Mesodermal cell (in vitro differentiated cells): ENCODE results near the gene GPX7.

Source experiments
- H3K27ac ChIP-seq: 2 replicates; pipeline ENCODE4 v1.7.0; 2013; ENCODE audit warnings: mild to moderate bottlenecking, low read depth, low read length, moderate library complexity; ENCODE audit not compliant: severe bottlenecking
- H3K36me3 ChIP-seq: 2 replicates; pipeline ENCODE4 v1.7.1; 2013; ENCODE audit warnings: mild to moderate bottlenecking, low read length, moderate library complexity; ENCODE audit not compliant: control insufficient read depth, insufficient read depth
- H3K4me1 ChIP-seq: one replicate; pipeline ENCODE4 v1.7.1; 2013; ENCODE audit warnings: mild to moderate bottlenecking, low read length; ENCODE audit not compliant: insufficient read depth, control insufficient read depth, poor library complexity, severe bottlenecking
- H3K4me3 ChIP-seq: 2 replicates; pipeline ENCODE4 v1.7.0; 2013; ENCODE audit warnings: low read length, control low read depth, mild to moderate bottlenecking; ENCODE audit not compliant: insufficient read depth, poor library complexity, severe bottlenecking; ENCODE audit errors: extremely low read depth
- H3K9me3 ChIP-seq: 2 replicates; pipeline ENCODE4 v1.7.1; 2013; ENCODE audit warnings: mild to moderate bottlenecking, low read length, moderate library complexity; ENCODE audit not compliant: control insufficient read depth
- WGBS, 2 experiments: methylation state at CpG; one replicate each; pipeline ENCODE4 v1.1.5; 2013; ENCODE audit warnings: missing lambda C conversion rate in 2 of 2; ENCODE audit not compliant: insufficient coverage in 2 of 2; 5-methylcytosine and 5-hydroxymethylcytosine counted together

The GPX7 gene

DNA sequence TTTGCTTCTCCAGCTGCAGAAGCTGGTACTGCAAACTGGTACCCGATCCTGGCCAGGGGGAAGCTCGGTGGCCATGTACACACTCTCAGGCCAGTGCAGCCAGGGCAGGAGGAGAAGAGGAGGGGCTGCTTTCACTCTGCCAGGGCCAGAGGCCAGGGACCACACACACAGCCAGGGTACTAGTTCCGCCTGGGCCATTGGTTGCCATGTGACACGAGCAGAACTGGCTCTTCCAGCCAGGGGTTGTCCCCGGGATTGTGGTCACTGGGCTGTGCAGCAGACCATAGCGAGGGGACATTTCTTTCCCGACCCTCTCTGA is 27.1 kb downstream of the GPX7 start:
- H3K27ac ChIP-seq: no peak overlapping the region
- no peaks in the 10 kb centered on the region for H3K36me3 ChIP-seq
- H3K9me3 ChIP-seq: no peaks in the 10 kb centered on the region
- 64 to 75% methylated on average over 6 to 7 of the region's 7 CpGs for WGBS, 2 experiments
- peaks cover 6% of the 10 kb centered on the region for H3K4me1 ChIP-seq
- no peak overlapping the region for H3K4me3 ChIP-seq

DNA sequence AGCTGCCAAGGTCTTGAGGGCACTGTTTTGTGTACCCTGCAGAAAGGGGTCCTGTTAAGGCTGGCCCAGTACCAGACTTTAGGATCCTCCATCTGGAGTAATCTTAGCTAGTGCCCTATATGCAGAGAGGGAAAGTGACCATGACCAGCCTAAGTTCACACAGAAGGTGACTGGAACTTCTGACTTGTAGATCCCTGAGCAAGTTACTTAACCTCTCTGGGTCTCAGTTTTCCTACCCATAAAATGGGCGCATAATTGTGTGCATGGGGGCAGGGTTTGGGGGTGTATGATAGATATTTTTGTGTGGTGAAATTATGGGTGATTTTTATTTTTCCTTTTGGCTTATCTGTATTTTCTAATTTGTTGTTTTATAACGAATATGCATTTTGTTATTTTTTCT is 27.5 kb downstream of the GPX7 start:
- Histone ChIP-seq H3K4me1 (peaks cover 6% of the 10 kb centered on the region), H3K27ac (no peak overlapping the region), H3K4me3 (no peak overlapping the region), H3K36me3 (no peaks in the 10 kb centered on the region), H3K9me3 (no peaks in the 10 kb centered on the region)
- WGBS, 2 experiments: no CpG with 5 or more reads among the region's 2 CpGs

DNA sequence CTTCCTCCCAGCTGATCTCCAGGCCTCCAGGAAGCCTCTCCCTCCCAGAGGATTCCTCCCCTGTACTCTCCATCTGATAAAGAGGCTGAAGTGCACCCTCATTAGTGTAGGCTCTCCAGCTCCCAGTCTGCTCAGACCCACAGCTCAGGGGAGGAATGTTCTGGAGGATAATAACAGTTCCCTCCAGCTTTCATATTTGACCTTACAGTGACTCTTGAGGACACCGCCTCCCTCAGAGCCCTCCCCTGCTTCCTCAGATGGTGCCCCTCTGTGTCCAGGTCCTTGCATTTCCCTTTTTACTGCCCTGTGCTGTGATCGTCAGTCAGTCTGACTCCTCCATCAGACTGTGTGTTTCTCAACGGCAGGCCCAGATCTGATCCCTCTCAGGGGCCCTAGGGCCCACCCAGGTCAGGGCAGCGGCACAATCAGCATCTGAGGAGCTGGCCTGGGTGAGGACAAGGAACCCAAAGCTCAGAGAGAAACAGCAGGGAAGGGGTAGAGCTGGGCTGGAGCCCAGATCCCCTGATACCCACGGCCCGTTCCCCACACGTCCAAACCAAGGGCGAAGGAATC is 29.7 kb downstream of the GPX7 start:
- Histone ChIP-seq H3K36me3 (no peaks in the 10 kb centered on the region), H3K27ac (no peak overlapping the region), H3K4me1 (peaks cover 9% of the 10 kb centered on the region), H3K9me3 (no peaks in the 10 kb centered on the region), H3K4me3 (no peak overlapping the region)
- 77 to 87% methylated on average over 4 to 5 of the region's 8 CpGs for WGBS, 2 experiments

DNA sequence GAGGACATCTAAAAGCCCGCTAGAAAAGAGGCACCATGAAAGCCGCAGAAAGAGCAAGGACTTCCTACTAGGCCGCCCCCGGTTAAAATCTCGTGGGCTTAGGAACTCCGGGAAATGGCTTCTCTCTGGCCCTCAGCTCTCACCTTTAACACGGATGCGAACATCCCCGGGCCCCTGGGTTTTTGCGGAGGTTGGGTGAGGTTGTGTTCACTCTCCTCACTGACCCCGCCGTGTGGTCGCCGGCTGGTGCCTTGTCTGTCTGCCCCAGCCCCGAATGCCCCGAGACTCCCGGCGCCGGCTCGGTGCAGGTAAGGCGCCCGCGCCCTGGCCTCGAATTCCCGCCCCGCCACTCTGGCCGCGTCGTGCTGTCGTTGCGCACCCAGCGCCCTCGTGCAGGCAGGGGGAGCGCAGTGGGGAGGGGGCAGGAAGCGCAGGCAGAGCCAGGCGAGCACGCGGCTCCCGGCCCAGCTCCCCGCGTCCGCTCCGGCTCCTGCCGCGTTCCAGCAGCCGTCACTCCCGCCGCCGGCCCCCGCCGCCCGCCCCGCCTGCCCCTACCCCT is 30.6 kb downstream of the GPX7 start, which contains the start of gene SHISAL2A:
SHISAL2A (plus strand) TSS at position 437 of the 559 bp plus-strand sequence. CDS start 326 bp downstream, outside the sequence.
- Histone ChIP-seq H3K27ac (no peak within 1 kb of the TSS), H3K4me3 (peak within 1 kb of the TSS; percentile 24), H3K9me3 (no peaks in the 10 kb centered on the region), H3K36me3 (no peaks in the 10 kb centered on the region), H3K4me1 (peaks cover 17% of the 10 kb centered on the region)
- WGBS, 2 experiments: 15 to 16% methylated on average over 18 to 26 of the region's 53 CpGs

DNA sequence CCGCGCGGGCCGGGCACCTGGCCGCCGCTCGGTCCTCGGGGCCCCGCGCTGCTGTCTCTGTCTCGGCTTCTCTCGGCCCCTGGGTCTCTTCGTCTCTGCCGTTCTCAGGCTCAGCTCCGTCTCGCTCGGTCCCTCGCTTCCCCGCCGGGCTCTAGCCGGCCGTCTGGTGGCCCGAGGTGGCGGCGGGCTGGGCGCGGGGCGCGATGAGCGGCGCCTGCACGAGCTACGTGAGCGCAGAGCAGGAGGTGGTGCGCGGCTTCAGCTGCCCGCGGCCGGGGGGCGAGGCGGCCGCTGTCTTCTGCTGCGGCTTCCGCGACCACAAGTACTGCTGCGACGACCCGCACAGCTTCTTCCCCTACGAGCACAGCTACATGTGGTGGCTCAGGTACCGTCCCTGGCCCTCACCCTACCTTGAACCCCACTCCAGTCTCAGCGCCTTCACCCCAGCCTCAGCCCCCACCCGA is 31.2 kb downstream of the GPX7 start:
- H3K4me1 ChIP-seq: peaks cover 22% of the 10 kb centered on the region
- H3K9me3 ChIP-seq: no peaks in the 10 kb centered on the region
- WGBS, 2 experiments: 9% methylated on average over 37 to 41 of the region's 52 CpGs
- peak overlapping the region; percentile 24 for H3K4me3 ChIP-seq
- H3K27ac ChIP-seq: no peak overlapping the region
- no peaks in the 10 kb centered on the region for H3K36me3 ChIP-seq

DNA sequence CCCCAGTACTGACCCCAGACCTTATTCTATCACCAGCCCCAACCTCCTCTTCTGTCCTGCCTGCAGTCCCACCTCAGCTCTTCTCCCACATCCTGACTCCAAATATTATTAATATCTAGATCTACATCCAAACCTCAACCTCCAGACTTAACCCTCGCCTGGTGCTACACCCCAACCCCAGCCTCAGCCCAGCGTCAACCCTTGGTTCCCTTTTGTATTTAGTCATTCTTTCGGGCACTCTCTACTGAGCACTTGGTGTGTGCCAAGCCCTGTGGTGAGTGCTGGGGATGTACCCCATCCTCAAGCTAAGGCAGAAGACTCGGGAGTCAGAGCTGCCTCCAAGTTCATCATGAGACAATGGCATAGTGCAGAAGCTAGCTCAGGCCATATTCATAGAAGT is 31.9 kb downstream of the GPX7 start:
- H3K4me3 ChIP-seq: no peak overlapping the region
- H3K36me3 ChIP-seq: no peaks in the 10 kb centered on the region
- peaks cover 23% of the 10 kb centered on the region for H3K4me1 ChIP-seq
- H3K27ac ChIP-seq: no peak overlapping the region
- 95 to 100% methylated on average over 3 to 4 of the region's 4 CpGs for WGBS, 2 experiments
- H3K9me3 ChIP-seq: no peaks in the 10 kb centered on the region

DNA sequence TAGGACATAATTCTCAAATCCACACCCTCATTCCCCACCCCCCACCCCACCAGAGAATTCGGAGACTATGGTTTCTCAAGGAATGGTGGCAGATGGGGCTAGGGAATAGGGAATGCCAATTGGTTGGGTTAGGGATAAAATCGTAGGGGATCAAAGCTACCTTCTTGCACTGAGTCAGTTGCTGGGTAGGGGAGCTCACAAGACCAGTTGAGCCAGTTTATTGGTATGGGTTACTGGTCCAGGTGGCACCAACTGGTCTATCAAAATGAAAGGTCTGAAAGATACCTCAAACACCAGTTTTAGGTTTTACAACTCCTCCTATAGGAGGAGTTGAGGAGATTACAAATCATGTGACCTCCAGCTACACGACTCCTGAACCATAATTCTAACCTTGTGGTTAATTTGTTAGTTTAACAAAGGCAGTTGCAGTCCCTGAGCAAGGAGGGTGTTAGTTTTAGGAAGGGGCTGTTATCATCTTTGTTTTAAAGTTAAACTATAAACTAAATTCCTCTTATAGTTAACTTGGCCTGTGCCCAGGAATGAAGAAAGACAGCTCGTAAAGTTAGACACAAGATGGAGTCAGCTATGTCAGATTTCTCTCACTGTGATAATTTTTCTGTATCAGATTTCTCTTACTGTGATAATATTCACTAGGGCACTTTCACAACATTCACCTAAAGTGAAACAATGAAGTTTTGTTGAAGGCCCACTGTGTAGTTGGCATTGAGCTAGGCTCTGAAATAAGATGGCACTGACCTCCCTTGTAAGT is 33.3 kb downstream of the GPX7 start:
- 100% methylated on average over 1 of the region's 4 CpGs for WGBS, 2 experiments
- Histone ChIP-seq H3K4me1 (peaks cover 23% of the 10 kb centered on the region), H3K36me3 (no peaks in the 10 kb centered on the region), H3K9me3 (no peaks in the 10 kb centered on the region), H3K4me3 (no peak overlapping the region), H3K27ac (no peak overlapping the region)

DNA sequence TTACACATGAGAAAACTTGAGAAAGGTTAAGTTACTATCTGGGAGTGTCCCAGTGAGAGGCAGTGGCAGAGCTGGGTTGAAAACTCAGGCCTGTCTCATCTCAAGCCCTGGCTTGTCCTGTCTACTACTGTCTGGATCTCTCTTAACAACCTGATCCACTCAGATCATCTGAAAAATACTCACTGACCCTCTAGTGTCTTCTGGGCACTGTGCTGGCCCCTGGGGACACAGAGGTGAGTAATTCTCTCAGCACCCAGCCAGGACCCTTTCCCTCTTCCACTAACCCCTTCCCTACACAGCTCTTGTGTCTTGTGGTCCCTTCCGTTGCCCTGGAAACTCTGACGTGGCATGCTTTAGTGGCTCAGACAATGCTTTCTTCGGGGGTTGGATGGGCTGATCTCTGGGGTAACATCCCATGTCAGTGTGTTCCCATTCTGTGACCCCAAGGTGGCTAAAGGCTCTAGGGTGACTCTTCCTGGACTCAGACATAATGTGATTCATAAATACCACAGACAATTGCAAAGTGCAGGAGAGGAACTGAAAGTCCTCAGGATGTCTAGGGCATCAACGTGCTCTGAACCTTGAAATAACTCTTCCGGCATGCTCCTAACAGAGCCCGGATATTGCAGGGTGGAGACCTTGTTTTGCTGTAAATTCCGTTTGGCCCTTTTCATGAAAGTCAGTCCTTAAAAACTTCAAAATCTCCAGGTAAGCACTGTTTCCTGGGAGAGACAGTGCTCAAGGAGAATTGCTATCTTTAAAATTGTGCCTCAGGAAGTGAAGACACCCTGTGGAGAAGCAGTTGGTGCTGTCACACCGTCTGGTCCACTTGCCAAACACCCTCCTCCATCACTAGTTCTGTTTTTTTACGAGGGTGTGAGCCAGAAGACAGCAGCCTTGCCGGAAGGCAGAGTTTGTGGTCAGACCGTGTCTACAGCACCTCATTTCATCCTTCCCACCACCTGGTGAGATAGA is 34.8 kb downstream of the GPX7 start:
- H3K4me1 ChIP-seq: peaks cover 20% of the 10 kb centered on the region
- 78 to 81% methylated on average over 8 to 10 of the region's 11 CpGs for WGBS, 2 experiments
- no peak overlapping the region for H3K4me3 ChIP-seq
- no peaks in the 10 kb centered on the region for H3K9me3 ChIP-seq
- H3K27ac ChIP-seq: no peak overlapping the region
- no peaks in the 10 kb centered on the region for H3K36me3 ChIP-seq

DNA sequence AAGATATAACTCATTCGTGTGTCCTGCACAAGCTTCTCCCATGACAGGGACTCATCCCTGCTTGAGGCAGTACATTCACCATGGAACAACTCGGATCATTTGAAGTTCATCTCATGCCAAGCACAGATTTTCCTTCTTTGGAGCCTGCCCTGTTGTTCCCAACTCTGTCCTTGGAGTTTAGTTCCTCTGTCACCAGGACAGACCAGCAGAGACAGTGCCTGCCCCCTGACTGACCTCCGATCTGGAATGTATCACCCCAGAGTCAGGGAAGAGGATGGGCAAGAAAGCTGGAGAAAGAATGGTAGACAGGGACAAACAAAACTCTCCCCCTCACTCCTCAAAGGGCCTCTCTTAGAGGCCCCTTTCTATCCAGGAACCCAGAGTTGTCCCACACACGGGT is 35.8 kb downstream of the GPX7 start:
- Histone ChIP-seq H3K4me1 (peaks cover 20% of the 10 kb centered on the region), H3K27ac (no peak overlapping the region), H3K4me3 (no peak overlapping the region), H3K9me3 (no peaks in the 10 kb centered on the region), H3K36me3 (no peaks in the 10 kb centered on the region)
- WGBS, 2 experiments: 88 to 93% methylated on average over 2 of the region's 4 CpGs

DNA sequence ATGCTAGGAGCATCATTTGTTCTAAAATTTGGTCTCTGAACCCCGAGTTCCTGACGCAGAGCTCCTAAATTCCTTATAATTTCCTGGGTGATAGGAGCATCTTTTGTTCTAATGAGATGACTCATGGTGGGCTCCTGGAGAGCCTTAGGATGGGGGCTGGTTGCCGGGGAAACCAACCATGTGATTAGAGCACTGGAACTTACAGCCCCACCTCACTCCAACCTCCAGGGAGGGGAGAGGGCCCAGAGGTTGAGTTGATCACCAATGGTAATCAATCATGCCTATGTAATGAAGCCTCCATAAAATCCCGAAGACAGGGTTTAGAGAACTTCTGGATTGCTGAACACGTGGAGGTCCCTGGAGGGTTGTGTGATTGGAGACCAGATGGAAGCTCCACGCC is 38.5 kb downstream of the GPX7 start:
- no peaks in the 10 kb centered on the region for H3K36me3 ChIP-seq
- WGBS, 2 experiments: 95 to 100% methylated on average over 2 to 3 of the region's 6 CpGs
- H3K4me1 ChIP-seq: peaks cover 22% of the 10 kb centered on the region
- no peaks in the 10 kb centered on the region for H3K9me3 ChIP-seq
- no peak overlapping the region for H3K27ac ChIP-seq
- H3K4me3 ChIP-seq: no peak overlapping the region
